Subcutaneous adipose tissue (tissue), 4 donors: Measurements from ENCODE around the gene AIF1L. TPM values are rescaled to one million over a fixed set of nuclear protein-coding genes. Genes with fewer than 3 reads are reported as not detected.

Experiments used
- CTCF ChIP-seq: fragments of 450-650 bp; IDR thresholded peaks from one replicate; pipeline ENCODE4 v1.5.1; 2016; ENCODE audit warnings: low read depth, mild to moderate bottlenecking, control low read depth, antibody characterized with exemption, moderate library complexity
- total RNA-seq, 4 donors: library from RNA; depleted of rRNA; stranded (reverse); fragments of >200 nt; gene quantifications; one replicate each; pipeline ENCODE4 v1.1.0, GENCODE V29; 2016

The AIF1L gene
- total RNA-seq, 4 donors from 2014 or later = 8.2 to 55.4 (median 19.4) TPM

DNA sequence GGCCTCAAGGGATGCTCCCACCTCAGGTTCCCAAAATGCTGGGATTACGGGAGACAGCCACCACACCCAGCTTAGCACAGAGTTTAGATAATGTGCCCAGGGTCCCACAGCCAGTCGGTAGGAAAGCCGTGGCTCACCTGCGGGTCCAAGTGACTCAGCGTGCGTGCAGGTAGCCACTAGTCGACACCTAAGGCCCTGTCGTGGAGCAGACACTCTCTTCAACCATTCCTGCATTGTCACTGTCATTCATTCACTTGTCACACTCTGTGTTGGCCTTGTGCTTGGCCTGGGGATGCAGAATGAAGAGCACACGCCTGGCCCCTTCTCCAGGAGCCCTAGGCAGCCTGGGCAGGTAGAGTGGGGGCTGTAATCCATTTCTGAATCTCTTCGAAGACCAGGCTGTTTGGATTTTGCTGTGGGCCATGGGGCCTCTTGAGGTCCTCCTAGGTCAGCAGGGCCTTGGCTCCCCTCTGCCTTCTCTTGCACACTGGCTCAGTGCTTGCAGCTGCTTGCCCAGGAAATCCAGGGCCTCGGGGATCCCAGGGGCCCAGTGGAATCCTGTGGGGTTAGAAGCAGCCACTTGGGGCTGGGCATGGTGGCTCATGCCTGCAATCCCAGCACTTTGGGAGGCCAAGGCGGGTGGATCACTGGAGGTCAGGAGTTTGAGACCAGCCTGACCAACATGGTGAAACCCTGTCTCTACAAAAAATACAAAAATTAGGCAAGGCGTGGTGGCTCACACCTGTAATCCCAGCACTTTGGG lies 6.1 kb upstream of the AIF1L start:
- TF ChIP-seq CTCF = no peak

DNA sequence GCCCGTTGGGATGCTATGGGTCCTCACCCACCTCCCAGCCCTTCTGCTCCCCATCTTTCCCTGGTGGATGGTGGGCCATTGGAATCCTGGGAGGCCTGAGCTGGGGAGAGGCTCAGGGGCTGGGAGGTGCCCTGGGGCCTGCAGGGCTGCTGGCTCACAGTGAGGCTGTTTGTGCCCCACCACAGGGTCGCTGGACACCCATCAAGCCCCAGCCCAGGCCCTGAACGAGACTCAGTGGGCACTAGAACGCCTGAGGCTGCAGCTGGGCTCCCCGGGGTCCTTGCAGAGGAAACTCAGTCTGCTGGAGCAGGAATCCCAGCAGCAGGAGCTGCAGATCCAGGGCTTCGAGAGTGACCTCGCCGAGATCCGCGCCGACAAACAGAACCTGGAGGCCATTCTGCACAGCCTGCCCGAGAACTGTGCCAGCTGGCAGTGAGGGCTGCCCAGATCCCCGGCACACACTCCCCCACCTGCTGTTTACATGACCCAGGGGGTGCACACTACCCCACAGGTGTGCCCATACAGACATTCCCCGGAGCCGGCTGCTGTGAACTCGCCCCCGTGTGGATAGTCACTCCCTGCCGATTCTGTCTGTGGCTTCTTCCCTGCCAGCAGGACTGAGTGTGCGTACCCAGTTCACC lies 4.9 kb upstream of the AIF1L start:
- no peak for TF ChIP-seq CTCF

GRCh38 chr9:131092030-131092429 lies 4.3 kb upstream of the AIF1L start:
- TF ChIP-seq CTCF = no peak

GRCh38 chr9:131092548-131093440 lies 3.5 kb upstream of the AIF1L start:
- TF ChIP-seq CTCF = no peak

DNA sequence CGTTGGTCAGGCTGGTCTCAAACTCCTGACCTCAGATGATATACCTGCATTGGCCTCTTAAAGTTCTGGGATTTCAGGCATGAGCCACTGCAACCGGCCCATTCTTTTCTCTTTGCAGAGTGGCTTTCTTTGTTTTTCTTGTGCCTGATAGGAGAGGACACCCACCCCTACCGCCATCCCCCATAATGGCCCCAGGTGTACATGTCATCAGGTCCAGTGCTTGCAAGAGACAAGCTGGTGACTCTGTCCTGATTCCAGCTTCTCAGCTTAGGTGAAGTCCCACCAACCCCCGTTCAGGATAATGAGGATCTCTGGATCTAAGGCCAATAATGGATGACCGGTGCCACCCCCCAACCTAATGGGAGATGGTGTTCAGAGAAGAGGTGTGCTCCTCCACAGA lies 2.3 kb upstream of the AIF1L start:
- no peak for TF ChIP-seq CTCF

GRCh38 chr9:131094622-131095021 lies 1.7 kb upstream of the AIF1L start:
- TF ChIP-seq CTCF = no peak

DNA sequence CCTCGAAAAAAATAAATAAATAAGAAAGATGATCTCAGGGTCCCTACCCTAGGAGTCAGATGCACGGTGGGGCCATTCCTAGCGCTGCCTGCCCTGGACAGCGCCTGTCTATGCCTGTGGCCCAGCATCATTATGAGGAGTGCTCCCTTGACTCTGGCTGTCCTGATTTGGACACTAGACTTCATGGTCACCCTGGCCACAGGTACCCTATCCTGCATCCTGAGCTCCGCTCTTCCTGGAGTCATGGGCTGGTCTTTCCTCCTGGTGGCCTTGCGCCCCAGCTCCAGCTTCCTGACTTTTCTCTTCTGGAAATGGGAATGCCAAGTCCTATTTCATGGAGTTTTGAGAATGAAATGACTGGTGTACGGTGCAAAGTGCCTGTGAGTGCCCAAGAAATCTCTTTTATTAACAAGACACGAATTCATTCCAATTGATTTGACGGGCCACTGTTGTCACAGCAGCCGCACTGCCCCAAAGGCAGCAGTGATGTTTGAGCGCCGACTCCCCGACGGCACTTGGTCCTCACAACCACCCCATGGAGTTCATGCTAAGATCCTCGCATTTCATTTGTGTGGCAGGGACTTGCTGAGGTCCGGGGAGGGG lies 564 bp upstream of the AIF1L start:
- TF ChIP-seq CTCF = no peak
